GM19463 (cell line): ENCODE measurements around the gene PPP1R13B.

Experiments
- ATAC-seq: cut with Tn5 transposase; IDR thresholded peaks from one replicate; pipeline ENCODE4 v1.9.1; 2021; ENCODE audit warnings: mild to moderate bottlenecking, moderate library complexity; ENCODE audit not compliant: unreplicated experiment

The PPP1R13B gene

DNA sequence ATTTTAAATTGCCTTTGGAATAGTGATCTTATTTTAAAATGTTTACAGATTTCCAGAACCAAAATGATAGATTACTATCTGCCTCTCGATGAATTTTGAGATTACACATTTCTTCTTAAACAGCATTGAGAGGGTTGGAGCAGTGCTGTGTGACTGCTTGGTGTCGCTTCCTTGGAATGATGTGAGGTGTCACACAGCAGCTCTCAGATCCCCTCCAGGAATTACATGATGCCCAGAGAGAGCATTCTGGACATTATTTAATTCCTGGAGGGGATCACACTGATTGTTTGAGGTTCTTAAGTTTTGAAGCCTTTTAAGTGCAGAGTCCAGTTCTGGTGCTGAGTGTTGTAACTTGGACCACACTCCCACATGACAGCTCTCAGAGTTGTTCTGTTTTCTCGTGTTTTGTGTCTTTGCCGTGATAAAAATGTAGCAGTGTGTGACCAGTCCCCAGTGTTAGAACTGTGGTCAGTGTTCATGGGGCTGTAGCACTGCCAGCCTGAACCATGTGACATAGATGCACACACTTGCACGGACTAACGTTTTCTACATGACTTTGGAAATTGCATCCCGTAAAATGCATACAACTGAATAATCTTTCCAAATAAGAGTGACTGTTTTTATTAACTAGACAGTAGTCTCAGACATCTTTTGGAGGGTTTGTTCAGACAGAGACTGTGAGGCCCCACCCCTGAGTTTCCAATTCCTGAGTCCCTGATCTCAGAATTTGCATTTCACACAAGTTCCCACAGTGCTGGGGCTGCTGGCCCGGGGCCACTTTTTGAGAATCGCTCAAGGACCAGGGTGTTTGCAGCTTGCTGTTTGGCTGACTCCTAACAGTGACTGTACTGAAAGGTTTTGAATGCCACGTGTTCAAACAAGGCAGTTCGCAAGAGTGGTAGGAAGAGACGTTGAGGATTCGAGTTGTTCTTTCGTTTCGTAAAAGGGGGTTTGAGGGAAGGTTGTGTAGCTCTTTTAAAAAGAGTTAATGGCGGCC, 158.2 kb downstream of the PPP1R13B start:
- peak; percentile 59 for ATAC-seq

- ATAC-seq: no peak
These were observed 158.9 kb downstream of the PPP1R13B start for GRCh38 chr14:103688441-103688840.

- ATAC-seq: no peak
These were observed 159.7 kb downstream of the PPP1R13B start for GRCh38 chr14:103687712-103688111.

GRCh38 chr14:103686831-103687485, 160.4 kb downstream of the PPP1R13B start:
- ATAC-seq: no peak

DNA sequence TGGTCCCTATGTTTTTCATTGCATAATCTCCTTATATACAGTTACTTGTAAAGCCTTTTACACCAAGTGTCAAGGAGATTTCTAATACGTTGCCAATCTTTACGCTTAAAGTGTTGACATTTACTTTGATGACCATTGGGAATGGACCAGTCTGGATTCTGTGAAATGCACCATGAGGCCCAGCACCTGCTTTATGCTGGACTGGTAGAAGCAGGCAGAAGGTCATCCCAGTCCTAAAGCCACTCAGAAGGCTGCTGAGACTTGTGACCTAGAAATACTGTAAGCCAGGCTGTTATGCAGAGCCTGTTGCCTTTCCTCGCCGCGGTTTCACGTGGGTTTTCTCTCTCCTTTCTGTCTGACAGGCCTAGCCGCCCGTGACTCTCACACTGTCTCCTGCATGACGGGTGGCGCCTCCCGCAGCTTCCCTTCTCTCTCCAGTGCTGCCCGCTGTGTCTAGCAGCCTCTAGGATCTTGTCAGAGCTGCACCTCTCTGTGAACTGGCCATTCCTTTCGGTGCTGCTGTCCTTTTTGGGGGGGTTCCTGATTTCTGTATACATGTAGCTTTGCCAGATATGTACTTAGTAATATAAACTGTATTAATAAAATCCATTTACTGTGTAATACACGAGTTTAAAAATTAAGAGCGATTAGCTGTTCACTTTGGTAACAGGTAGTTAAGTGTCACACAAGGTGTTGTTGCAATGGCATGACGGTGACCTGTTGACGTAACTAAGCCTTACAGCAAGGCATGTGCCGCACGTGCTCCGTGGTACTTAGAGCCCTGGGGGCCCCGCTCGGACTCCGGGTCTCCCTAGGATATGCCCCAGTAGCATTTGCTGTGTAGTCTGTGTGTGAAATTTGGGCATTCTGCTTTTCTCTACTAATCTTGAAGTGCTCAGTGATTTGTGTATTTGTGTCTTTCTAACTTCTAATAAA, 161.8 kb downstream of the PPP1R13B start:
- no peak for ATAC-seq

DNA sequence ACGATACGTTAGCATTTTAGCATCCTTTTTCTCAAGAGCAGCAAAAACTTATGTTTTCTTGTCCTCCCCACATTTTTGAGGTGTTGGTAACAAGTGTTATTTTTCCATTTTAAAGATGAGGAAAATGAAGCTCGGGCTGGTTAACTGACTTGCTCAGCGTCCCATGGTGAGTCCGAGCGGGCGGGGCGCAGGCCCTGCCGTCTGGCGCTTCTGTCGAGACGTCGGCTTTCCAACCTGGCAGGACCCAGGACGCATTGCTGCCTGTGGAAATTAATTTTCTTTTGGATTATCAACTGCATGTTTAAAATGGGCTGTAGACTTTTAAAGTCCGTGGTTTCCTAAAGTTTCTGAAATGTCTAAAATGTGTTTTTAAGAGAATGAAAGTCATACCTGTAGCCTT, 162.5 kb downstream of the PPP1R13B start:
- no peak for ATAC-seq

GRCh38 chr14:103684471-103684870, 162.9 kb downstream of the PPP1R13B start:
- no peak for ATAC-seq
